Gastroesophageal sphincter (tissue), 4 donors: Measurements from ENCODE around the gene MRPL51. TPM values are rescaled to one million over a fixed set of nuclear protein-coding genes. Genes with fewer than 3 reads are reported as not detected.
"Not testable (repeated sequence)": the region's sequence is repeated elsewhere in the genome, so short reads cannot be mapped to it uniquely, and the experiment has no call there.

ENCODE experiments used
- ATAC-seq: fragments of 150-250 bp; one replicate; pipeline ENCODE4 v1.9.1; 2016; ENCODE audit warnings: mild to moderate bottlenecking, moderate library complexity
- H3K27ac ChIP-seq, 4 donors: fragments of 200-600 bp; sonication (generic) in 3 of 4; 1 replicate in 3 of 4; 2 replicates in 1 of 4; pipeline ENCODE4 v1.5.1; 2016 to 2019
- H3K27me3 ChIP-seq: fragments of 200-600 bp; sonication (generic); one replicate; pipeline ENCODE4 v1.5.1; 2019
- H3K36me3 ChIP-seq, 2 donors: fragments of 200-600 bp; sonication (generic); one replicate each; pipeline ENCODE4 v1.5.1; 2019; ENCODE audit warnings: control low read depth in 1 of 2
- H3K4me1 ChIP-seq, 3 donors: fragments of 200-600 bp; sonication (generic); 1 replicate in 2 of 3; 2 replicates in 1 of 3; pipeline ENCODE4 v1.5.1; 2016 to 2019; ENCODE audit warnings: control low read depth in 2 of 3
- H3K4me3 ChIP-seq, 2 donors: fragments of 200-600 bp; sonication (generic); one replicate each; pipeline ENCODE4 v1.5.1; 2019; ENCODE audit warnings: mild to moderate bottlenecking in 1 of 2, moderate library complexity in 1 of 2
- H3K9me3 ChIP-seq, 3 donors: fragments of 200-600 bp; sonication (generic); one replicate each; pipeline ENCODE4 v1.5.1; 2017 to 2019; ENCODE audit warnings: control low read depth in 2 of 3
- CTCF ChIP-seq, 4 experiments: fragments of 200-600 bp in 2 of 4; fragments of 450-650 bp in 2 of 4; sonication (generic) in 1 of 4; IDR thresholded peaks; one replicate each; pipeline ENCODE4 v1.5.1; 2017 to 2019; ENCODE audit warnings: antibody characterized with exemption in 4 of 4, mild to moderate bottlenecking in 2 of 4, moderate library complexity in 2 of 4
- EP300 ChIP-seq: sonication (generic); formaldehyde crosslinking; IDR thresholded peaks from one replicate; pipeline ENCODE4 v1.6.1; 2017; ENCODE audit warnings: antibody characterized with exemption, mild to moderate bottlenecking
- POLR2A ChIP-seq, 2 donors: fragments of 450-650 bp; IDR thresholded peaks; one replicate each; pipeline ENCODE4 v1.6.1; 2017; ENCODE audit warnings: antibody characterized with exemption in 2 of 2, mild to moderate bottlenecking in 2 of 2, moderate library complexity in 1 of 2
- POLR2AphosphoS5 ChIP-seq: sonication (generic); formaldehyde crosslinking; IDR thresholded peaks from one replicate; pipeline ENCODE4 v1.6.1; 2017; ENCODE audit warnings: antibody characterized with exemption
- WGBS, 2 donors: methylation state at CpG; one replicate each; pipeline ENCODE4 v1.1.5; 2018; ENCODE audit warnings: low coverage in 1 of 2; 5-methylcytosine and 5-hydroxymethylcytosine counted together
- total RNA-seq, 4 donors: library from RNA; depleted of rRNA; stranded (reverse); fragments of >200 nt; gene quantifications; one replicate each; pipeline ENCODE4 v1.1.0, GENCODE V29; 2016

The MRPL51 gene
- total RNA-seq, 4 donors from 2014 or later, result 51.0 to 99.3 (median 66.0) TPM

GRCh38 chr12:6539707-6540134 is 46.7 kb upstream of the MRPL51 start:
- no peak overlapping the region for H3K4me3 ChIP-seq
- peaks cover 0 to 70% (median 32%) of the 10 kb centered on the region in 3 donors for H3K4me1 ChIP-seq
- no peak for ATAC-seq
- peak overlapping the region in 3 of 4 donors; percentile 84 to 99 (median 96) for H3K27ac ChIP-seq
- no peaks in the 10 kb centered on the region for H3K9me3 ChIP-seq
- WGBS, 2 donors, result no CpG with 5 or more reads among the region's 14 CpGs
- H3K36me3 ChIP-seq, result peaks cover 0 to 76% of the 10 kb centered on the region in 2 donors
- no peaks in the 10 kb centered on the region for H3K27me3 ChIP-seq
- no peak for TF ChIP-seq POLR2AphosphoS5
- no peak for TF ChIP-seq EP300
- no peak for TF ChIP-seq CTCF (IDR thresholded peaks at IDR 0.05)
- TF ChIP-seq POLR2A (IDR thresholded peaks at IDR 0.05), result no peak

- Histone ChIP-seq H3K27me3 (no peaks in the 10 kb centered on the region), H3K4me1 (peaks cover 0 to 70% (median 32%) of the 10 kb centered on the region in 3 donors), H3K27ac (peak overlapping the region in 3 of 4 donors; percentile 96 to 99 (median 96)), H3K4me3 (no peak overlapping the region), H3K36me3 (peaks cover 0 to 71% of the 10 kb centered on the region in 2 donors), H3K9me3 (no peaks in the 10 kb centered on the region)
- ATAC-seq, result no peak
- 78% methylated on average over 5 of the region's 5 CpGs; no CpG with 5 or more reads in 1 of the 2 donors for WGBS, 2 donors
- no peak for TF ChIP-seq EP300
- TF ChIP-seq POLR2A (IDR thresholded peaks at IDR 0.05), result no peak
- no peak for TF ChIP-seq POLR2AphosphoS5
- TF ChIP-seq CTCF (IDR thresholded peaks at IDR 0.05), result no peak
Measured at GRCh38 chr12:6539314-6539682, 46.2 kb upstream of the MRPL51 start.

- no peak for TF ChIP-seq EP300
- peak; percentile 10 for TF ChIP-seq POLR2AphosphoS5
- Histone ChIP-seq H3K4me1 (peaks cover 0 to 75% (median 32%) of the 10 kb centered on the region in 3 donors), H3K27ac (peak overlapping the region; percentile 10 to 99 (median 96)), H3K36me3 (peaks cover 0 to 65% of the 10 kb centered on the region in 2 donors), H3K27me3 (no peaks in the 10 kb centered on the region), H3K9me3 (no peaks in the 10 kb centered on the region), H3K4me3 (no peak overlapping the region)
- ATAC-seq, result no peak
- WGBS, 2 donors, result 61 to 74% methylated on average over 7 to 9 of the region's 24 CpGs
Measured at GRCh38 chr12:6538420-6539313, 45.6 kb upstream of the MRPL51 start.

GRCh38 chr12:6537580-6538419 is 44.7 kb upstream of the MRPL51 start:
- Histone ChIP-seq H3K27ac (peak overlapping the region; percentile 10 to 99 (median 96)), H3K36me3 (peaks cover 0 to 57% of the 10 kb centered on the region in 2 donors), H3K4me1 (peaks cover 0 to 84% (median 39%) of the 10 kb centered on the region in 3 donors)
- not testable (repeated sequence) for H3K4me3 ChIP-seq, H3K9me3 ChIP-seq, H3K27me3 ChIP-seq, ATAC-seq
- TF ChIP-seq CTCF (IDR thresholded peaks at IDR 0.05) (peak in 3 of 4 experiments; percentile 84 to 93 (median 92)), POLR2AphosphoS5 (peak; percentile 39)
- WGBS, 2 donors, result 0 to 20% methylated on average over 1 to 3 of the region's 17 CpGs
